ENCODE results near the gene SMIM33. TPM values are rescaled to one million over a fixed set of nuclear protein-coding genes. Genes with fewer than 3 reads are reported as not detected.

SMIM33 gene
- total and polyA plus RNA-seq, 10 of the 15 experiments (the other 5 are each of a cell fraction or from before 2014, with no cell fraction given) = 0.03 to 0.25 (median 0.07) TPM; not detected in 4

GRCh38 chr5:139446956-139447779, 23.6 kb upstream of the SMIM33 start (continued):
- TF ChIP-seq NFYA (IDR thresholded peaks at IDR 0.05; ENCODE audit: borderline replicate concordance, low read depth, low read length) (no peak), SMARCA5 (IDR thresholded peaks at IDR 0.05) (0 out of 2 replicates have a peak, but pooled peaks have one; percentile 35), CBX3 (IDR thresholded peaks at IDR 0.05; ENCODE audit: borderline replicate concordance, low read depth) (no peak), KDM1A (IDR thresholded peaks at IDR 0.05; ENCODE audit: borderline replicate concordance) (no peak), FOXM1 (IDR thresholded peaks at IDR 0.05; ENCODE audit: low read depth, low read length) (peak; percentile 100), EGR1 (IDR thresholded peaks at IDR 0.05; ENCODE audit: borderline replicate concordance in 1 of 2, low read depth in 2 of 2, low read length in 2 of 2) (no peak), HDAC6 (IDR thresholded peaks at IDR 0.05; ENCODE audit: unreplicated experiment) (no peak), NBN (IDR thresholded peaks at IDR 0.05) (0 out of 2 replicates have a peak, but pooled peaks have one; percentile 14), SUZ12 (IDR thresholded peaks at IDR 0.05; ENCODE audit: unreplicated experiment) (no peak), MTA2 (IDR thresholded peaks at IDR 0.05; ENCODE audit: low read depth) (peak; percentile 99), CBX5 (IDR thresholded peaks at IDR 0.05; ENCODE audit: low read depth) (no peak), TARDBP (IDR thresholded peaks at IDR 0.05; ENCODE audit: borderline replicate concordance) (no peak), CUX1 (IDR thresholded peaks at IDR 0.05; ENCODE audit: insufficient replicate concordance, low read depth, low read length) (no peak), ZNF217 (IDR thresholded peaks at IDR 0.05) (peak; percentile 71; the same call in 1 of the 2 replicates), POU2F2 (IDR thresholded peaks at IDR 0.05; ENCODE audit: borderline replicate concordance, low read depth, low read length) (peak; percentile 40; the same call in 1 of the 3 replicates), ZBED1 (IDR thresholded peaks at IDR 0.05; ENCODE audit: borderline replicate concordance) (peak; percentile 94), CTCF (IDR thresholded peaks at IDR 0.05 in 2 of 3, conservative IDR thresholded peaks at IDR 0.05 in 1 of 3; ENCODE audit: control insufficient read depth in 2 of 3, extremely low read depth in 1 of 3, insufficient read depth in 1 of 3, low read depth in 3 of 3, low read length in 3 of 3) (no peak), NFIC (IDR thresholded peaks at IDR 0.05; ENCODE audit: low read depth, low read length) (peak; percentile 100)
- TF ChIP-seq, protein P1, sequence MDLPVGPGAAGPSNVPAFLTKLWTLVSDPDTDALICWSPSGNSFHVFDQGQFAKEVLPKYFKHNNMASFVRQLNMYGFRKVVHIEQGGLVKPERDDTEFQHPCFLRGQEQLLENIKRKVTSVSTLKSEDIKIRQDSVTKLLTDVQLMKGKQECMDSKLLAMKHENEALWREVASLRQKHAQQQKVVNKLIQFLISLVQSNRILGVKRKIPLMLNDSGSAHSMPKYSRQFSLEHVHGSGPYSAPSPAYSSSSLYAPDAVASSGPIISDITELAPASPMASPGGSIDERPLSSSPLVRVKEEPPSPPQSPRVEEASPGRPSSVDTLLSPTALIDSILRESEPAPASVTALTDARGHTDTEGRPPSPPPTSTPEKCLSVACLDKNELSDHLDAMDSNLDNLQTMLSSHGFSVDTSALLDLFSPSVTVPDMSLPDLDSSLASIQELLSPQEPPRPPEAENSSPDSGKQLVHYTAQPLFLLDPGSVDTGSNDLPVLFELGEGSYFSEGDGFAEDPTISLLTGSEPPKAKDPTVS (IDR thresholded peaks at IDR 0.05; ENCODE audit: low read depth, low read length) = no peak
- TF ChIP-seq, protein P2, sequence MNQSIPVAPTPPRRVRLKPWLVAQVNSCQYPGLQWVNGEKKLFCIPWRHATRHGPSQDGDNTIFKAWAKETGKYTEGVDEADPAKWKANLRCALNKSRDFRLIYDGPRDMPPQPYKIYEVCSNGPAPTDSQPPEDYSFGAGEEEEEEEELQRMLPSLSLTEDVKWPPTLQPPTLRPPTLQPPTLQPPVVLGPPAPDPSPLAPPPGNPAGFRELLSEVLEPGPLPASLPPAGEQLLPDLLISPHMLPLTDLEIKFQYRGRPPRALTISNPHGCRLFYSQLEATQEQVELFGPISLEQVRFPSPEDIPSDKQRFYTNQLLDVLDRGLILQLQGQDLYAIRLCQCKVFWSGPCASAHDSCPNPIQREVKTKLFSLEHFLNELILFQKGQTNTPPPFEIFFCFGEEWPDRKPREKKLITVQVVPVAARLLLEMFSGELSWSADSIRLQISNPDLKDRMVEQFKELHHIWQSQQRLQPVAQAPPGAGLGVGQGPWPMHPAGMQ (IDR thresholded peaks at IDR 0.05; ENCODE audit: borderline replicate concordance) = no peak

Measured in GM12878 (cell line).